HepG2 (cell line): ENCODE data around the gene PAQR7. TPM values are rescaled to one million over a fixed set of nuclear protein-coding genes. Genes with fewer than 3 reads are reported as not detected.
A peak's percentile ranks its signal among the peaks of the same experiment; 100 is the strongest.

Experiments used
- FOSL2 ChIP-seq: sonication (generic); formaldehyde crosslinking; IDR thresholded peaks from 2 replicates; pipeline ENCODE4 v1.4.0; 2020; ENCODE audit warnings: missing genetic modification reagents
- NFATC3 ChIP-seq: sonication (generic); formaldehyde crosslinking; IDR thresholded peaks from 2 replicates; pipeline ENCODE4 v1.5.1; 2020; ENCODE audit warnings: mild to moderate bottlenecking, missing genetic modification reagents
- NFKBIZ ChIP-seq: IDR thresholded peaks from 2 replicates; pipeline ENCODE4 v1.6.1; 2018; ENCODE audit warnings: missing genetic modification reagents, missing compliant biosample characterization
- REXO4 ChIP-seq: sonication (generic); formaldehyde crosslinking; IDR thresholded peaks from 2 replicates; pipeline ENCODE4 v1.8.0; 2022; ENCODE audit warnings: missing genetic modification reagents, mild to moderate bottlenecking, borderline replicate concordance
- TEAD3 ChIP-seq: optimal IDR thresholded peaks from 2 replicates; pipeline ENCODE3; 2016; ENCODE audit warnings: borderline replicate concordance
- ZNF136 ChIP-seq: sonication (generic); formaldehyde crosslinking; IDR thresholded peaks from 2 replicates; pipeline ENCODE4 v1.8.1; 2022; ENCODE audit warnings: low read depth, mild to moderate bottlenecking, moderate library complexity, missing genetic modification reagents
- ZSCAN29 ChIP-seq: sonication (generic); formaldehyde crosslinking; conservative IDR thresholded peaks from 2 replicates; pipeline ENCODE4 v1.4.0; 2020; ENCODE audit warnings: mild to moderate bottlenecking, missing genetic modification reagents
- polyA plus RNA-seq, 8 experiments: library from polyadenylated mRNA; depleted of rRNA in 3 of 8; stranded (reverse) in 7 of 8; unstranded in 1 of 8; fragments of >200 nt; fragmentation: Illumina TruSeq in 4 of 8; extraction: Trizol in 4 of 8; gene quantifications; 2 replicates each; pipeline versions ENCODE4 v1.2.1 to v1.2.3, GENCODE V29; 2011 to 2016; ENCODE audit warnings: low read depth in 4 of 8, missing spikeins in 1 of 8, mixed read lengths in 1 of 8; ENCODE audit not compliant: insufficient read depth in 1 of 8
- total RNA-seq, 5 experiments: library from RNA; depleted of rRNA; stranded (reverse); fragments of >200 nt; fragmentation: Illumina TruSeq; extraction: Trizol; gene quantifications; 2 replicates each; pipeline ENCODE4 v1.2.3, GENCODE V29; 2016; ENCODE audit warnings: low read depth in 1 of 5
- TF ChIP-seq, protein P1 (sequence below): sonication (generic); formaldehyde crosslinking; IDR thresholded peaks from 2 replicates; pipeline ENCODE4 v1.8.1; 2023; ENCODE audit warnings: mild to moderate bottlenecking, missing genetic modification reagents
- TF ChIP-seq, protein P2 (sequence below): sonication (generic); formaldehyde crosslinking; IDR thresholded peaks from 2 replicates; pipeline ENCODE4 v1.4.0; 2020; ENCODE audit warnings: missing genetic modification reagents
- TF ChIP-seq, protein P3 (sequence below): sonication (generic); formaldehyde crosslinking; IDR thresholded peaks from 2 replicates; pipeline ENCODE4 v1.9.0; 2021; ENCODE audit warnings: missing genetic modification reagents, borderline replicate concordance
- TF ChIP-seq, protein P4 (sequence below): sonication (generic); formaldehyde crosslinking; IDR thresholded peaks from 2 replicates; pipeline ENCODE4 v1.5.1; 2020; ENCODE audit warnings: mild to moderate bottlenecking, missing genetic modification reagents, moderate library complexity
- TF ChIP-seq, protein P5 (sequence below): sonication (generic); formaldehyde crosslinking; IDR thresholded peaks from 2 replicates; pipeline ENCODE4 v1.4.0; 2020; ENCODE audit warnings: missing genetic modification reagents, borderline replicate concordance

The PAQR7 gene
- total and polyA plus RNA-seq, 2 of the 13 experiments (the other 11 are each of a cell fraction or from before 2014, with no cell fraction given), result 13.2 to 16.6 TPM

DNA sequence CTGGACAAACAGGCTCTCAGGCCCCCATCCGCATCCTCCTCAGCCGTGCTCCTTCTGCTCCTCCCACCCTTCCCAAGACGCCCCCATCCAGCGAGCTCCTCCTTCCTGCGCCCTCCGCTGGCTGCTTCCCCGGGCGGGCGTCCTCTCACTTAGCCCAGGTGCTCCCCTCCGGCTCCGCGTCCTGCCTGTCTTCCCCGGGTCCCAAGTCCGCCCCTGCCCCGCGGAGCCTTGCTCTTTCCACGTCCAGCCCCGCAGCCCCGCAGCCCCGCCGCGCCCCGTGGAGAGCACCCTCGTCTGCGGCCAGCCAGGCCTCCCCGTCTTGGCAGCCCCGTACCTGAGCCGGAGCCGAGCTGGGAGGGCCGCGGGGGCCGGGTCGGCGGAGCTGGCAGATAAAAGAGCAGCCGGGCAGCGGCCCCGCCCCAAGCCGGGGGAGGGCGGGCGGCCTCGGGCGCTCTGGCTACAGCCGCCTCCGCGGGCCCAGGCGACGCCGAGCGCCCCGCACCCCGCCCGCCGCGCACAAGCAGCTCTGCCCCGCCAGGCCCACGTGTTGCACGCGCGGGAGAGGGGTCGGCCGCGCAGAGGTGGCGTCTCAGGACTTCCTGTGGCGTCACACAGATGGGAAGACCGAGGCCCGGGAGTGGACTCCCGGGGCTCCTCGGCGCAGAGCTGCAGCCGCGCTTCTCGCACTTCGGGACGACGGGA, at the start of gene PAQR7 (continued):
- TF ChIP-seq, protein P1, sequence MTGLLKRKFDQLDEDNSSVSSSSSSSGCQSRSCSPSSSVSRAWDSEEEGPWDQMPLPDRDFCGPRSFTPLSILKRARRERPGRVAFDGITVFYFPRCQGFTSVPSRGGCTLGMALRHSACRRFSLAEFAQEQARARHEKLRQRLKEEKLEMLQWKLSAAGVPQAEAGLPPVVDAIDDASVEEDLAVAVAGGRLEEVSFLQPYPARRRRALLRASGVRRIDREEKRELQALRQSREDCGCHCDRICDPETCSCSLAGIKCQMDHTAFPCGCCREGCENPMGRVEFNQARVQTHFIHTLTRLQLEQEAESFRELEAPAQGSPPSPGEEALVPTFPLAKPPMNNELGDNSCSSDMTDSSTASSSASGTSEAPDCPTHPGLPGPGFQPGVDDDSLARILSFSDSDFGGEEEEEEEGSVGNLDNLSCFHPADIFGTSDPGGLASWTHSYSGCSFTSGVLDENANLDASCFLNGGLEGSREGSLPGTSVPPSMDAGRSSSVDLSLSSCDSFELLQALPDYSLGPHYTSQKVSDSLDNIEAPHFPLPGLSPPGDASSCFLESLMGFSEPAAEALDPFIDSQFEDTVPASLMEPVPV (CRISPR knock-in tag), result peak; percentile 96; the same call in 1 of the 2 replicates
- TF ChIP-seq, protein P2, sequence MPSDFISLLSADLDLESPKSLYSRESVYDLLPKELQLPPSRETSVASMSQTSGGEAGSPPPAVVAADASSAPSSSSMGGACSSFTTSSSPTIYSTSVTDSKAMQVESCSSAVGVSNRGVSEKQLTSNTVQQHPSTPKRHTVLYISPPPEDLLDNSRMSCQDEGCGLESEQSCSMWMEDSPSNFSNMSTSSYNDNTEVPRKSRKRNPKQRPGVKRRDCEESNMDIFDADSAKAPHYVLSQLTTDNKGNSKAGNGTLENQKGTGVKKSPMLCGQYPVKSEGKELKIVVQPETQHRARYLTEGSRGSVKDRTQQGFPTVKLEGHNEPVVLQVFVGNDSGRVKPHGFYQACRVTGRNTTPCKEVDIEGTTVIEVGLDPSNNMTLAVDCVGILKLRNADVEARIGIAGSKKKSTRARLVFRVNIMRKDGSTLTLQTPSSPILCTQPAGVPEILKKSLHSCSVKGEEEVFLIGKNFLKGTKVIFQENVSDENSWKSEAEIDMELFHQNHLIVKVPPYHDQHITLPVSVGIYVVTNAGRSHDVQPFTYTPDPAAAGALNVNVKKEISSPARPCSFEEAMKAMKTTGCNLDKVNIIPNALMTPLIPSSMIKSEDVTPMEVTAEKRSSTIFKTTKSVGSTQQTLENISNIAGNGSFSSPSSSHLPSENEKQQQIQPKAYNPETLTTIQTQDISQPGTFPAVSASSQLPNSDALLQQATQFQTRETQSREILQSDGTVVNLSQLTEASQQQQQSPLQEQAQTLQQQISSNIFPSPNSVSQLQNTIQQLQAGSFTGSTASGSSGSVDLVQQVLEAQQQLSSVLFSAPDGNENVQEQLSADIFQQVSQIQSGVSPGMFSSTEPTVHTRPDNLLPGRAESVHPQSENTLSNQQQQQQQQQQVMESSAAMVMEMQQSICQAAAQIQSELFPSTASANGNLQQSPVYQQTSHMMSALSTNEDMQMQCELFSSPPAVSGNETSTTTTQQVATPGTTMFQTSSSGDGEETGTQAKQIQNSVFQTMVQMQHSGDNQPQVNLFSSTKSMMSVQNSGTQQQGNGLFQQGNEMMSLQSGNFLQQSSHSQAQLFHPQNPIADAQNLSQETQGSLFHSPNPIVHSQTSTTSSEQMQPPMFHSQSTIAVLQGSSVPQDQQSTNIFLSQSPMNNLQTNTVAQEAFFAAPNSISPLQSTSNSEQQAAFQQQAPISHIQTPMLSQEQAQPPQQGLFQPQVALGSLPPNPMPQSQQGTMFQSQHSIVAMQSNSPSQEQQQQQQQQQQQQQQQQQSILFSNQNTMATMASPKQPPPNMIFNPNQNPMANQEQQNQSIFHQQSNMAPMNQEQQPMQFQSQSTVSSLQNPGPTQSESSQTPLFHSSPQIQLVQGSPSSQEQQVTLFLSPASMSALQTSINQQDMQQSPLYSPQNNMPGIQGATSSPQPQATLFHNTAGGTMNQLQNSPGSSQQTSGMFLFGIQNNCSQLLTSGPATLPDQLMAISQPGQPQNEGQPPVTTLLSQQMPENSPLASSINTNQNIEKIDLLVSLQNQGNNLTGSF (CRISPR knock-in tag), result peak; percentile 95
- TF ChIP-seq, protein P3, sequence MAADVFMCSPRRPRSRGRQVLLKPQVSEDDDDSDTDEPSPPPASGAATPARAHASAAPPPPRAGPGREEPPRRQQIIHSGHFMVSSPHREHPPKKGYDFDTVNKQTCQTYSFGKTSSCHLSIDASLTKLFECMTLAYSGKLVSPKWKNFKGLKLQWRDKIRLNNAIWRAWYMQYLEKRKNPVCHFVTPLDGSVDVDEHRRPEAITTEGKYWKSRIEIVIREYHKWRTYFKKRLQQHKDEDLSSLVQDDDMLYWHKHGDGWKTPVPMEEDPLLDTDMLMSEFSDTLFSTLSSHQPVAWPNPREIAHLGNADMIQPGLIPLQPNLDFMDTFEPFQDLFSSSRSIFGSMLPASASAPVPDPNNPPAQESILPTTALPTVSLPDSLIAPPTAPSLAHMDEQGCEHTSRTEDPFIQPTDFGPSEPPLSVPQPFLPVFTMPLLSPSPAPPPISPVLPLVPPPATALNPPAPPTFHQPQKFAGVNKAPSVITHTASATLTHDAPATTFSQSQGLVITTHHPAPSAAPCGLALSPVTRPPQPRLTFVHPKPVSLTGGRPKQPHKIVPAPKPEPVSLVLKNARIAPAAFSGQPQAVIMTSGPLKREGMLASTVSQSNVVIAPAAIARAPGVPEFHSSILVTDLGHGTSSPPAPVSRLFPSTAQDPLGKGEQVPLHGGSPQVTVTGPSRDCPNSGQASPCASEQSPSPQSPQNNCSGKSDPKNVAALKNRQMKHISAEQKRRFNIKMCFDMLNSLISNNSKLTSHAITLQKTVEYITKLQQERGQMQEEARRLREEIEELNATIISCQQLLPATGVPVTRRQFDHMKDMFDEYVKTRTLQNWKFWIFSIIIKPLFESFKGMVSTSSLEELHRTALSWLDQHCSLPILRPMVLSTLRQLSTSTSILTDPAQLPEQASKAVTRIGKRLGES (CRISPR knock-in tag), result peak; percentile 79; the same call in 1 of the 2 replicates
- TF ChIP-seq ZSCAN29 (CRISPR knock-in tag), result 0 out of 2 replicates have a peak, but pooled peaks have one; percentile 86
- TF ChIP-seq ZNF136, result no peak
- TF ChIP-seq, protein P4, sequence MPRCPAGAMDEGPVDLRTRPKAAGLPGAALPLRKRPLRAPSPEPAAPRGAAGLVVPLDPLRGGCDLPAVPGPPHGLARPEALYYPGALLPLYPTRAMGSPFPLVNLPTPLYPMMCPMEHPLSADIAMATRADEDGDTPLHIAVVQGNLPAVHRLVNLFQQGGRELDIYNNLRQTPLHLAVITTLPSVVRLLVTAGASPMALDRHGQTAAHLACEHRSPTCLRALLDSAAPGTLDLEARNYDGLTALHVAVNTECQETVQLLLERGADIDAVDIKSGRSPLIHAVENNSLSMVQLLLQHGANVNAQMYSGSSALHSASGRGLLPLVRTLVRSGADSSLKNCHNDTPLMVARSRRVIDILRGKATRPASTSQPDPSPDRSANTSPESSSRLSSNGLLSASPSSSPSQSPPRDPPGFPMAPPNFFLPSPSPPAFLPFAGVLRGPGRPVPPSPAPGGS (CRISPR knock-in tag), result peak; percentile 87
- TF ChIP-seq NFATC3 (CRISPR knock-in tag), result no peak
- peak; percentile 84; the same call in 1 of the 2 replicates for TF ChIP-seq REXO4 (CRISPR knock-in tag)
- TF ChIP-seq TEAD3 (CRISPR knock-in tag), result peak; percentile 42
- peak; percentile 41; the same call in 1 of the 2 replicates for TF ChIP-seq FOSL2 (CRISPR knock-in tag)
- 0 out of 2 replicates have a peak, but pooled peaks have one; percentile 36 for TF ChIP-seq NFKBIZ
- TF ChIP-seq, protein P5, sequence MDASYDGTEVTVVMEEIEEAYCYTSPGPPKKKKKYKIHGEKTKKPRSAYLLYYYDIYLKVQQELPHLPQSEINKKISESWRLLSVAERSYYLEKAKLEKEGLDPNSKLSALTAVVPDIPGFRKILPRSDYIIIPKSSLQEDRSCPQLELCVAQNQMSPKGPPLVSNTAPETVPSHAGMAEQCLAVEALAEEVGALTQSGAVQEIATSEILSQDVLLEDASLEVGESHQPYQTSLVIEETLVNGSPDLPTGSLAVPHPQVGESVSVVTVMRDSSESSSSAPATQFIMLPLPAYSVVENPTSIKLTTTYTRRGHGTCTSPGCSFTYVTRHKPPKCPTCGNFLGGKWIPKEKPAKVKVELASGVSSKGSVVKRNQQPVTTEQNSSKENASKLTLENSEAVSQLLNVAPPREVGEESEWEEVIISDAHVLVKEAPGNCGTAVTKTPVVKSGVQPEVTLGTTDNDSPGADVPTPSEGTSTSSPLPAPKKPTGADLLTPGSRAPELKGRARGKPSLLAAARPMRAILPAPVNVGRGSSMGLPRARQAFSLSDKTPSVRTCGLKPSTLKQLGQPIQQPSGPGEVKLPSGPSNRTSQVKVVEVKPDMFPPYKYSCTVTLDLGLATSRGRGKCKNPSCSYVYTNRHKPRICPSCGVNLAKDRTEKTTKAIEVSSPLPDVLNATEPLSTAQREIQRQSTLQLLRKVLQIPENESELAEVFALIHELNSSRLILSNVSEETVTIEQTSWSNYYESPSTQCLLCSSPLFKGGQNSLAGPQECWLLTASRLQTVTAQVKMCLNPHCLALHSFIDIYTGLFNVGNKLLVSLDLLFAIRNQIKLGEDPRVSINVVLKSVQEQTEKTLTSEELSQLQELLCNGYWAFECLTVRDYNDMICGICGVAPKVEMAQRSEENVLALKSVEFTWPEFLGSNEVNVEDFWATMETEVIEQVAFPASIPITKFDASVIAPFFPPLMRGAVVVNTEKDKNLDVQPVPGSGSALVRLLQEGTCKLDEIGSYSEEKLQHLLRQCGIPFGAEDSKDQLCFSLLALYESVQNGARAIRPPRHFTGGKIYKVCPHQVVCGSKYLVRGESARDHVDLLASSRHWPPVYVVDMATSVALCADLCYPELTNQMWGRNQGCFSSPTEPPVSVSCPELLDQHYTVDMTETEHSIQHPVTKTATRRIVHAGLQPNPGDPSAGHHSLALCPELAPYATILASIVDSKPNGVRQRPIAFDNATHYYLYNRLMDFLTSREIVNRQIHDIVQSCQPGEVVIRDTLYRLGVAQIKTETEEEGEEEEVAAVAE, result peak; percentile 83; the same call in 1 of the 2 replicates
